ENCODE results near the gene ETFA. TPM values are rescaled to one million over a fixed set of nuclear protein-coding genes. Genes with fewer than 3 reads are reported as not detected.

Gene ETFA
- total RNA-seq (2022; extraction: Qiagen RNA extraction; ENCODE audit: low read depth), result 238 to 274 TPM (median 246 TPM) in 5 replicates

DNA sequence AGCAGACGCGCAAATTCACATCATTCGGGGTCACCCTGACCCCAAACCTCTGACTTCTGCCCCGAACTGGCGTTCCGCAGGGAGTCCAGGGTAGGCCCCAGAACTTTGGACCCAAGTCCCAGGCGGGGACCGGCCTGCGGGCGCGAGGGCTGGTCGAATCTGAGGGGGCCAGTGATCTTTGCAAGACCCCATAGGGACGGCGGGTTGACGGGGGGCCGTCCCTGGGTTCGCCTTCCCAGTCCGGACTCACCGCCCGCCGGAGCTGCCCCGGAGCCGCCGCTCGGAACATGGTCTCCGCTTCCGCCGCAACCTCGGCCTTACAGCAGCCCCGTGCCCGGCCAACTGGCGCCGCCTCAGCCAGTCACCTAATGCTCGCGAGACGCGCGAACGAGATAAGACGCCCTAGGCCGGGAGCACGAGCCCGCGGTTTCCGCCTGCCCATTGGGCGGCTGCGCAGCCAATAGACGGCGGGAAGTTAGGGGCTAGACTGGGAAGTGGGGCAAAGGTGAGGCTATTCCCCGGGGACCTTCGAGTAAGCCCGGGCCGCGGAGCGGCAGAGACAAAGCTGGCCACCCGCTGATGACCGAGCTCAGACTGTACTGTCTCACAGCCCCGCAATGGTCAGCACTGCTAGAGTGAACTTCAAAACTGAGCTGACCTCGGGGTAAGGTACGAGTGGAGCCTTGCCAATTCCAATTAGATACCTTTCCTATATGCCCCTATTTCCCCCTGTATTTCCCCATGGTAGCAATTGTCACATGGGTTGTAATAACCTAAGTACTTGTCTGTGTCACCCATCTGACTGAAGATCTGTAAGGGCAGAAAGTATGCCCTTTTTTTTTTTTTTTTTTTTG lies at the start of gene ETFA:
TSS of gene ETFA (minus strand) at position 370 of the 854 bp plus-strand sequence. CDS start at position 289, 81 bp downstream.

DNA sequence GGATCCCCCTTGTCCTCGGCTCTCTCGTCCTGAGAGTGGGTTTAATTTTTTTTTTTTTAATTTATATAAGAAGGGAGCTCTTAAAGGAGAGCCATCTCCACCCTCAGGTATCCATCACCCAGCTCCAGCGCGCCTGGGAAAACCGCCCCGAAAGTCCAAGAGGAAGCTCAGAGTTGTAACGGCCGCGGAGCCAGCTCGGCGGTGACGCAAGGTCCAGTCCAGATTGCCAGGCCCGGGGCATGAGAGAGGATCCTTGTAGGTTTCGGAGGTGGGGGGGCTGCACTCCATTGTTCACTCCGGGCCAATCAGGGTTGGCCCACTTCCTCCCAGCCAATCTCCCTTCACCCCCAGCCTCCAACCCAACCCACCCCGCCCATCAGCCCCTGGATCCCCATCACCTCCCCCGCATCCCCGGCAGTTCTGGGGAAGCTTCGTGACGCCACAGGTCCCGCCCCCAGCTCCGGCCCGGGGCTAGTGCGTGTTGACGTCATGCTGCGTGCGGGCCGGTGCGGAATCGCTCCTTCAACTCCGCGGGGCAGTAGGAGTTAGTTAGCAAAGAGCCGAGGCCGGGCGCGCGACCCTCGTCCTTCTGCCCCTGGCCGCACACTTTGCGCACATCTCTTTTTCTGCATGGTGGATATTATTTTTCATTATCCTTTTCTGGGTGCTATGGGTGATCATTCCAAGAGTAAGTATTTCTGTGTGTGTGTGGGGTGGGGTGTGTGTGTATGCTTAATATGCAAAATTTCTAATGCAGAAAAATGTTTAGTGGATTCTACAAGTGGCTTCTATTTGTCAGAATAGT lies 25.2 kb upstream of the ETFA start, which contains the start of gene ISL2:
TSS of gene ISL2 (plus strand) at position 520 of the 805 bp plus-strand sequence. CDS start at position 631, 111 bp downstream.

Other genes with a start within 250 kb of the ETFA start
- 1.8 to 4.7 TPM (median 4.0 TPM) in 5 replicates for gene ISL2, start 25.3 kb upstream of the ETFA start, total RNA-seq (2022; extraction: Qiagen RNA extraction; ENCODE audit: low read depth)

All from A549 treated with ZK216348 at 1 μM for 4 hours (cell line).